COLO668 (cell line): ENCODE data around the gene SORCS2.

Experiments used
- DNase-seq: peaks from one replicate; lab custom pipeline; 2025; ENCODE audit not compliant: unreplicated experiment; lab: John Stamatoyannopoulos, UW

SORCS2 gene

GRCh38 chr4:7763788-7764187 lies 571.5 kb downstream of the SORCS2 start:
- DNase-seq = no peak

GRCh38 chr4:7764466-7764865 lies 572.1 kb downstream of the SORCS2 start:
- no peak for DNase-seq

- no peak for DNase-seq
These were observed 573.3 kb downstream of the SORCS2 start for GRCh38 chr4:7765666-7766065.

- DNase-seq = no peak
These were observed 573.7 kb downstream of the SORCS2 start for GRCh38 chr4:7766086-7766485.

GRCh38 chr4:7766661-7767345 lies 574.5 kb downstream of the SORCS2 start:
- DNase-seq = no peak

GRCh38 chr4:7767526-7767925 lies 575.2 kb downstream of the SORCS2 start:
- no peak for DNase-seq

- no peak for DNase-seq
These were observed 575.6 kb downstream of the SORCS2 start for GRCh38 chr4:7767966-7768365.

GRCh38 chr4:7768736-7769135 lies 576.4 kb downstream of the SORCS2 start:
- no peak for DNase-seq

- DNase-seq = no peak
These were observed 577.3 kb downstream of the SORCS2 start for GRCh38 chr4:7769396-7770223.

GRCh38 chr4:7770224-7771050 lies 578.1 kb downstream of the SORCS2 start:
- no peak for DNase-seq

- no peak for DNase-seq
These were observed 578.7 kb downstream of the SORCS2 start for GRCh38 chr4:7771056-7771455.

- DNase-seq = no peak
These were observed 579.5 kb downstream of the SORCS2 start for GRCh38 chr4:7771541-7772507.

GRCh38 chr4:7772711-7773385 lies 580.5 kb downstream of the SORCS2 start:
- DNase-seq = no peak

GRCh38 chr4:7773401-7774180 lies 581.3 kb downstream of the SORCS2 start:
- DNase-seq = no peak

- no peak for DNase-seq
These were observed 582.3 kb downstream of the SORCS2 start for GRCh38 chr4:7774301-7775294.

GRCh38 chr4:7775396-7775795 lies 583.1 kb downstream of the SORCS2 start:
- DNase-seq = no peak

- DNase-seq = no peak
These were observed 584.8 kb downstream of the SORCS2 start for GRCh38 chr4:7777017-7777710.
